Sigmoid colon (tissue), 7 donors: Measurements from ENCODE around the gene CX3CL1. TPM values are rescaled to one million over a fixed set of nuclear protein-coding genes. Genes with fewer than 3 reads are reported as not detected.
"Not testable (repeated sequence)": the region's sequence is repeated elsewhere in the genome, so short reads cannot be mapped to it uniquely, and the experiment has no call there.

Experiments
- DNase-seq: peaks from one replicate; pipeline ENCODE4 v3.0.0-alpha.2; 2019
- H3K27ac ChIP-seq, 4 donors: fragments of 200-600 bp; sonication (generic); one replicate each; pipeline ENCODE4 v1.5.1; 2016 to 2019; ENCODE audit warnings: mild to moderate bottlenecking in 1 of 4
- H3K27me3 ChIP-seq, 3 donors: fragments of 200-600 bp; sonication (generic); one replicate each; pipeline ENCODE4 v1.5.1; 2019; ENCODE audit warnings: mild to moderate bottlenecking in 1 of 3
- H3K36me3 ChIP-seq, 4 donors: fragments of 200-600 bp; sonication (generic); one replicate each; pipeline ENCODE4 v1.5.1; 2016 to 2019
- H3K4me1 ChIP-seq, 4 donors: fragments of 200-600 bp; sonication (generic); one replicate each; pipeline ENCODE4 v1.5.1; 2017 to 2019
- H3K4me3 ChIP-seq, 4 donors: fragments of 200-600 bp; sonication (generic); one replicate each; pipeline ENCODE4 v1.5.1; 2017 to 2019; ENCODE audit warnings: mild to moderate bottlenecking in 2 of 4, moderate library complexity in 1 of 4
- H3K9me3 ChIP-seq, 4 donors: fragments of 200-600 bp in 3 of 4; sonication (generic) in 3 of 4; one replicate each; pipeline versions ENCODE4 v1.5.1 to v1.6.1; 2013 to 2019
- CTCF ChIP-seq, 4 experiments: fragments of 450-650 bp in 3 of 4; fragments of 200-600 bp in 1 of 4; IDR thresholded peaks; one replicate each; pipeline ENCODE4 v1.5.1; 2016 to 2019; ENCODE audit warnings: antibody characterized with exemption in 4 of 4, mild to moderate bottlenecking in 3 of 4, moderate library complexity in 2 of 4
- EP300 ChIP-seq, 4 donors: sonication (generic); formaldehyde crosslinking; IDR thresholded peaks; one replicate each; pipeline ENCODE4 v1.6.1; 2017; ENCODE audit warnings: antibody characterized with exemption in 4 of 4
- POLR2A ChIP-seq, 2 donors: fragments of 450-650 bp; IDR thresholded peaks; one replicate each; pipeline ENCODE4 v1.6.1; 2016; ENCODE audit warnings: antibody characterized with exemption in 2 of 2, mild to moderate bottlenecking in 2 of 2, moderate library complexity in 2 of 2
- POLR2AphosphoS5 ChIP-seq, 4 donors: sonication (generic); formaldehyde crosslinking; IDR thresholded peaks; one replicate each; pipeline ENCODE4 v1.6.1; 2017; ENCODE audit warnings: antibody characterized with exemption in 4 of 4
- WGBS, 2 donors: extraction: QIAGEN DNeasy Blood & Tissue Kit; methylation state at CpG; one replicate each; pipeline ENCODE4 v1.1.7; 2013; 5-methylcytosine and 5-hydroxymethylcytosine counted together
- intact Hi-C: fragments of 100-400 bp; cut with DNase I; formaldehyde crosslinking; loops from one replicate; pipeline ENCODE4 v1.15.1; 2023
- polyA plus RNA-seq, 3 donors: library from polyadenylated mRNA; stranded (reverse); fragments of 200-250 nt; gene quantifications; one replicate each; pipeline ENCODE4 v1.2.3, GENCODE V29; 2013
- total RNA-seq, 4 donors: library from RNA; depleted of rRNA; stranded (reverse); fragments of >200 nt; gene quantifications; one replicate each; pipeline ENCODE4 v1.1.0, GENCODE V29; 2016
- donor health status: healthy with polysubstance abuse.
- donor health status: Bipolar disorder and iron deficiency.
- donor health status: healthy.

The CX3CL1 gene
- total and polyA plus RNA-seq, 7 donors = 0.23 to 18.6 (median 4.8) TPM

DNA sequence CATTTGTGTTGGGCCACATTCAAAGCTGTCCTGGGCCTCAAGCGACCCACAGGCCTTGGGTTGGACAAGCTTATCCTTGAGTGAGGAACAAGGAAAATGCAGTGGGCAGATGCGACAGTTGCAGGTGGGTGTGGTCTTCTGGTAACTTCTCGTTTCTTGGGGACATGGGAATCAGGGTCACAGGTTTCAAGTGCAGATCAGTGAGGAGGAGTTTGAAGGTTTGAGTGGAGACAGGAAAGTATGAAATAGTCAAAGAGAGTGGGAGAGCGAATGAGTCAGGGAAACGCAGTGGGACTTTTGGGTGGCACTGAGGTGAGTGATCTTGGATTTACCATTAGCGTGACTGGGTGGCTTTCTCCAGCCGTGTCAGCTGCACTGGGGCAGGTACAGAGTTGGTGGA is 29.1 kb upstream of the CX3CL1 start:
- intact Hi-C loops = no loop called here
- no peaks in the 10 kb centered on the region for H3K9me3 ChIP-seq
- H3K4me3 ChIP-seq = no peak overlapping the region
- peaks cover 0 to 14% (median 8%) of the 10 kb centered on the region in 4 donors for H3K4me1 ChIP-seq
- H3K27ac ChIP-seq = no peak overlapping the region
- WGBS, 2 donors = 84 to 89% methylated on average over 7 of the region's 7 CpGs
- H3K27me3 ChIP-seq = no peaks in the 10 kb centered on the region
- TF ChIP-seq POLR2AphosphoS5 (IDR thresholded peaks at IDR 0.05) (no peak), CTCF (IDR thresholded peaks at IDR 0.05) (no peak), EP300 (IDR thresholded peaks at IDR 0.05) (no peak), POLR2A (IDR thresholded peaks at IDR 0.05) (no peak)
- no peak for DNase-seq
- no peaks in the 10 kb centered on the region for H3K36me3 ChIP-seq

DNA sequence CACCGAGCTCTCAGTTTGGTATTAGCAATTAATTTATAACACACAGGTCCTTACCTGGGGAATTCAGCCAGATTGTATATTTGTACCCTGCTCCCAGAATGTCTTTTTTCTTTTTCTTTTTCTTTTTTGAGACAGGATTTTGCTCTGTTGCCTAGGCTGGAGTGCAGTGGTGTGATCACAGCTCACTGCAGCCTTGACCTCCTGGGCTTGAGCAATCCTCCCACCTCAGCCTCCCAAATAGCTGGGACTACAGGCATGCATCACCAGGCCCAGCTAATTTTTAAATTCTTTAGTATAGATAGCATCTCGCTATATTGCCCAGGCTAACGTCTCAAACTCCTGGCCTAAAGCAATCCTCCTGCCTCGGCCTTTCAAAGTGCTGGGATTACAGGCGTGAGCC is 28.2 kb upstream of the CX3CL1 start:
- H3K9me3 ChIP-seq, DNase-seq, H3K36me3 ChIP-seq, intact Hi-C loops, H3K27ac ChIP-seq, H3K27me3 ChIP-seq, H3K4me3 ChIP-seq: not testable (repeated sequence)
- peaks cover 0 to 14% (median 8%) of the 10 kb centered on the region in 4 donors for H3K4me1 ChIP-seq
- WGBS, 2 donors = 96 to 98% methylated on average over 5 of the region's 5 CpGs

GRCh38 chr16:57345021-57345420 is 27.3 kb upstream of the CX3CL1 start:
- WGBS, 2 donors = 55 to 73% methylated on average over 2 of the region's 2 CpGs
- no peaks in the 10 kb centered on the region for H3K27me3 ChIP-seq
- peaks cover 0 to 14% (median 8%) of the 10 kb centered on the region in 4 donors for H3K4me1 ChIP-seq
- intact Hi-C loops = no loop called here
- no peaks in the 10 kb centered on the region for H3K36me3 ChIP-seq
- TF ChIP-seq EP300 (IDR thresholded peaks at IDR 0.05) (no peak), CTCF (IDR thresholded peaks at IDR 0.05) (no peak), POLR2AphosphoS5 (IDR thresholded peaks at IDR 0.05) (no peak), POLR2A (IDR thresholded peaks at IDR 0.05) (no peak)
- no peaks in the 10 kb centered on the region for H3K9me3 ChIP-seq
- no peak for DNase-seq
- H3K27ac ChIP-seq = no peak overlapping the region
- H3K4me3 ChIP-seq = no peak overlapping the region

- no peaks in the 10 kb centered on the region for H3K9me3 ChIP-seq
- peaks cover 0 to 14% (median 8%) of the 10 kb centered on the region in 4 donors for H3K4me1 ChIP-seq
- no peaks in the 10 kb centered on the region for H3K36me3 ChIP-seq
- TF ChIP-seq POLR2A (IDR thresholded peaks at IDR 0.05) = no peak
- no peak for TF ChIP-seq EP300 (IDR thresholded peaks at IDR 0.05)
- no peak for TF ChIP-seq CTCF (IDR thresholded peaks at IDR 0.05)
- TF ChIP-seq POLR2AphosphoS5 (IDR thresholded peaks at IDR 0.05) = no peak
- H3K27ac ChIP-seq = no peak overlapping the region
- intact Hi-C loops = no loop called here
- WGBS, 2 donors = 44 to 48% methylated on average over 3 of the region's 3 CpGs
- no peaks in the 10 kb centered on the region for H3K27me3 ChIP-seq
- no peak overlapping the region for H3K4me3 ChIP-seq
- DNase-seq = no peak
Measured at GRCh38 chr16:57345666-57346204, 26.6 kb upstream of the CX3CL1 start.

DNA sequence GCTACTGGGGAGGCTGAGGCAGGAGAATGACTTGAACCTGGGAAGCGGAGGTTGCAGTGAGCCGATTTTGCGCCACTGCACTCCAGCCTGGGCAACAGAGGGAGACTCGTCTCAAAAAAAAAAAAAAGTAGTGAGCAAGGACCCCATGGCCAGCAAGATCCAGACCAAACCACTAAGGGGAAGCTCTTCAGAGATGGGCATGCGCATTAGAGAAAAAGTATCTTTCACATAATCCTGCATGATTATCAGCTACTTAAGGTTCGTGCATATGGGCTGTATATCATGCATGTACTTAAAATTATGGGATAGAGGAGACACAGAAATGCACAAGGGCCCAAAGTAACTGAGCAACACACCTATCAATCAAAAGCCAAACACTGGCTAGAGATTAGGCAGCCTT is 24.4 kb upstream of the CX3CL1 start:
- no peaks in the 10 kb centered on the region for H3K9me3 ChIP-seq
- no peak overlapping the region for H3K27ac ChIP-seq
- no peaks in the 10 kb centered on the region for H3K4me1 ChIP-seq
- no peaks in the 10 kb centered on the region for H3K27me3 ChIP-seq
- 81 to 90% methylated on average over 6 of the region's 6 CpGs for WGBS, 2 donors
- H3K4me3 ChIP-seq = no peak overlapping the region
- intact Hi-C loops = no loop called here
- TF ChIP-seq CTCF (IDR thresholded peaks at IDR 0.05) = no peak
- TF ChIP-seq POLR2A (IDR thresholded peaks at IDR 0.05) = no peak
- no peak for TF ChIP-seq POLR2AphosphoS5 (IDR thresholded peaks at IDR 0.05)
- TF ChIP-seq EP300 (IDR thresholded peaks at IDR 0.05) = no peak
- no peaks in the 10 kb centered on the region for H3K36me3 ChIP-seq
- DNase-seq = no peak
